GM12874 (cell line): ENCODE results near the gene PHF24.

Experiments
- TF ChIP-seq, protein P1 (sequence below): IDR thresholded peaks from 2 replicates; pipeline ENCODE4 v1.5.1; 2011; ENCODE audit warnings: low read depth, mild to moderate bottlenecking, control low read depth, low read length, moderate library complexity; ENCODE audit not compliant: insufficient read depth

Gene PHF24

DNA sequence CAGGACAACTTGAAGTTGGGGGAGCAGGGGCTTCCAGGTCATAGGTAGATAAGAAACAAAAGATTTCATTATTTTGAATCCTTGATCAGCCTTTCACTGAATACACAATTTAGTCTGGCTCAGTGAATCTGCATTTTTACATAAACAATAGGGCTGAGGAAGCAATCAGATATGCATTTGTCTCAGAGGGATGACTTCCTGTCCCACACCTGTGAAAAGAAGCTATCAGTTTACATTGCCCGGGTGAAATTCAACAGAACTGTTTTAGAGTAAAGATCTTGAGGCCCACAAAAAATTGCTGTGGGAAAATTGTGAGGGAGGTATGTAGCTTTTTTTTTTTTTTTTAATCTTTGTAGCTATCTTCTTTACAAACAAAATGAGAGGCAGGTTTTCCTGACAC lies 69.8 kb downstream of the PHF24 start:
- TF ChIP-seq, protein P1, sequence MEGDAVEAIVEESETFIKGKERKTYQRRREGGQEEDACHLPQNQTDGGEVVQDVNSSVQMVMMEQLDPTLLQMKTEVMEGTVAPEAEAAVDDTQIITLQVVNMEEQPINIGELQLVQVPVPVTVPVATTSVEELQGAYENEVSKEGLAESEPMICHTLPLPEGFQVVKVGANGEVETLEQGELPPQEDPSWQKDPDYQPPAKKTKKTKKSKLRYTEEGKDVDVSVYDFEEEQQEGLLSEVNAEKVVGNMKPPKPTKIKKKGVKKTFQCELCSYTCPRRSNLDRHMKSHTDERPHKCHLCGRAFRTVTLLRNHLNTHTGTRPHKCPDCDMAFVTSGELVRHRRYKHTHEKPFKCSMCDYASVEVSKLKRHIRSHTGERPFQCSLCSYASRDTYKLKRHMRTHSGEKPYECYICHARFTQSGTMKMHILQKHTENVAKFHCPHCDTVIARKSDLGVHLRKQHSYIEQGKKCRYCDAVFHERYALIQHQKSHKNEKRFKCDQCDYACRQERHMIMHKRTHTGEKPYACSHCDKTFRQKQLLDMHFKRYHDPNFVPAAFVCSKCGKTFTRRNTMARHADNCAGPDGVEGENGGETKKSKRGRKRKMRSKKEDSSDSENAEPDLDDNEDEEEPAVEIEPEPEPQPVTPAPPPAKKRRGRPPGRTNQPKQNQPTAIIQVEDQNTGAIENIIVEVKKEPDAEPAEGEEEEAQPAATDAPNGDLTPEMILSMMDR = no peak

DNA sequence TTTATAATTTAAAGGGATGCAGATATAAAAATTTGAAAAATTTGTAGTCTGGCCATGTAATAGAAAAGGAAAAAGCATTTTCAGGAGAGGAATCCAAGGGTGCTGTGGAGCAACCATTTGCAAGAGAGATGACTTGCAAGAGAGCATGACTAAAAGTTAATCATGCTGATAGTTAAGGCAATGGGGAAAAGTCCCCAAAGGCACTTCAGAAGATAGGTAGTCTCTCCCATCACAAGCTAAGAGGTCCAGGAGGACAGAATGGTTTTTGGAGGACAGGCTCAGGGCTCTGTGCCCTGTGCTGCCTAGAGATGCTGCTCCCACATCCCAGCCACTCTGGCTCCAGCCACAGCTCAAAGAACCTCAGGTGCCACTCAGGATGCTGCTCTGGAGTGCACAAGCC lies 70.3 kb downstream of the PHF24 start:
- TF ChIP-seq, protein P1 = no peak

DNA sequence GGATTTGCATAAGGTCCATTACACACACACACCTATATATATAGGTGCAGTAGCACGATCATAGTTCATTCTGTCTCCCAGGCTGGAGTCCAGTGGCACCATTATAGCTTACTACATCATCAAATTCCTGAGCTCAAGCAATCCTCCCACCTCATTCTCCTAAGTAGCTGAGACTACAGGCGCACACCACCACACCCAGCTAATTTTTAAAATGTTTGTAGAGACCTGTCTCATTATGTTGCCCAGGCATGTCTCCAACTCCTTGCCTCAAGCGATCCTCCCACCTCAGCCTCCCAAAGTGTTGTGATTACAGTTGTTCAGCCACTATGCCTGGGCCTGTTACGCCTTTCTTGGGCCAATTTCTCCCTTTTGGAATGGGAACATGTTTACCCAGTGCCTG lies 71.2 kb downstream of the PHF24 start:
- TF ChIP-seq, protein P1 = no peak

DNA sequence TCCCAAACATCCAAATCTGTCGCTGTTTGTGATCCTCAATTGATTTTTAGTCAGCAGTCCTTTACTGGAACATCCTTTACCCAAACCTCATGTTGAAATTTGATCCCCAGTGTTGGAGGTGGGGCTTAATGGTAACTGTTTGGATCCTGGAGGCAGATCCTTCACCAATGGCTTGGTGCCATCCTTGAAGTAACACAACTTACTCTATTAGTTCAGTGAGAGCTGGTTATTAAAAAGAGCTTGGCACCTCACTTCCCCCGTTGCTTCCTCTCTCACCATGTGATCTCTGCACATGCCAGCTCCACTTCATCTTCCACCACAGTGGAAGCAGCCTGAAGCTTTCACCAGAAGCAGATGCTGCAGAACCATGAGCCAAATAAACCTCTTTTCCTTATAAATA lies 71.8 kb downstream of the PHF24 start:
- TF ChIP-seq, protein P1 = no peak
